A673 (cell line): ENCODE data around the gene NPC2.

Experiments used
- CTCF ChIP-seq: fragments of 300-800, 200-600 bp; sonication (generic); conservative IDR thresholded peaks from 2 replicates; pipeline ENCODE4 v1.5.1; 2017; ENCODE audit warnings: low read depth, mild to moderate bottlenecking, antibody characterized with exemption, low read length, moderate library complexity, mixed read lengths
- EZH2 ChIP-seq: fragments of 200-600 bp; sonication (generic); IDR thresholded peaks from 2 replicates; pipeline ENCODE4 v1.6.1; 2017; ENCODE audit warnings: borderline replicate concordance, low read depth, mild to moderate bottlenecking, mixed read lengths, antibody characterized with exemption, low read length; ENCODE audit not compliant: poor library complexity, severe bottlenecking

- TF ChIP-seq EZH2 (no peak), CTCF (no peak)
Measured at GRCh38 chr14:74457565-74457895, 35.6 kb downstream of the NPC2 start.
